Endothelial cell (in vitro differentiated cells): ENCODE measurements around the gene GPT2. TPM values are rescaled to one million over a fixed set of nuclear protein-coding genes. Genes with fewer than 3 reads are reported as not detected.

ENCODE experiments used
- DNase-seq: peaks from one replicate; pipeline ENCODE4 v3.0.0; 2021; ENCODE audit warnings: low spot score
- H3K27ac Mint-ChIP-seq: one replicate; pipeline ENCODE4 v1.8.0; 2021; ENCODE audit warnings: mixed read lengths, inconsistent platforms; ENCODE audit not compliant: unreplicated experiment
- H3K27me3 Mint-ChIP-seq: one replicate; pipeline ENCODE4 v1.8.0; 2021; ENCODE audit warnings: mild to moderate bottlenecking, moderate library complexity, mixed read lengths, inconsistent platforms; ENCODE audit not compliant: unreplicated experiment
- H3K36me3 Mint-ChIP-seq: one replicate; pipeline ENCODE4 v1.8.0; 2021; ENCODE audit warnings: mild to moderate bottlenecking, low read depth, mixed read lengths, inconsistent platforms; ENCODE audit not compliant: unreplicated experiment
- H3K4me1 Mint-ChIP-seq: one replicate; pipeline ENCODE4 v1.8.0; 2021; ENCODE audit warnings: mild to moderate bottlenecking, mixed read lengths, inconsistent platforms; ENCODE audit not compliant: unreplicated experiment
- H3K4me3 Mint-ChIP-seq: one replicate; pipeline ENCODE4 v1.8.0; 2021; ENCODE audit warnings: mild to moderate bottlenecking, mixed read lengths, inconsistent platforms; ENCODE audit not compliant: unreplicated experiment
- H3K9me3 Mint-ChIP-seq: one replicate; pipeline ENCODE4 v1.8.0; 2021; ENCODE audit warnings: mixed read lengths, inconsistent platforms; ENCODE audit not compliant: unreplicated experiment
- CTCF ChIP-seq: fragments of 200-600 bp; sonication (generic); IDR thresholded peaks from one replicate; pipeline ENCODE4 v1.5.0; 2021; ENCODE audit warnings: antibody characterized with exemption; ENCODE audit not compliant: unreplicated experiment
- total RNA-seq: library from RNA; stranded (reverse); fragmentation: NEBNext Ultra II Directional; extraction: Animal tissue kit (Norgen Biotek cat#: 25700); gene quantifications from one replicate; pipeline ENCODE4 v1.2.1, GENCODE V29; 2021; ENCODE audit not compliant: unreplicated experiment

GPT2 gene
- total RNA-seq, 1 donor from 2014 or later, result 15.6 TPM

DNA sequence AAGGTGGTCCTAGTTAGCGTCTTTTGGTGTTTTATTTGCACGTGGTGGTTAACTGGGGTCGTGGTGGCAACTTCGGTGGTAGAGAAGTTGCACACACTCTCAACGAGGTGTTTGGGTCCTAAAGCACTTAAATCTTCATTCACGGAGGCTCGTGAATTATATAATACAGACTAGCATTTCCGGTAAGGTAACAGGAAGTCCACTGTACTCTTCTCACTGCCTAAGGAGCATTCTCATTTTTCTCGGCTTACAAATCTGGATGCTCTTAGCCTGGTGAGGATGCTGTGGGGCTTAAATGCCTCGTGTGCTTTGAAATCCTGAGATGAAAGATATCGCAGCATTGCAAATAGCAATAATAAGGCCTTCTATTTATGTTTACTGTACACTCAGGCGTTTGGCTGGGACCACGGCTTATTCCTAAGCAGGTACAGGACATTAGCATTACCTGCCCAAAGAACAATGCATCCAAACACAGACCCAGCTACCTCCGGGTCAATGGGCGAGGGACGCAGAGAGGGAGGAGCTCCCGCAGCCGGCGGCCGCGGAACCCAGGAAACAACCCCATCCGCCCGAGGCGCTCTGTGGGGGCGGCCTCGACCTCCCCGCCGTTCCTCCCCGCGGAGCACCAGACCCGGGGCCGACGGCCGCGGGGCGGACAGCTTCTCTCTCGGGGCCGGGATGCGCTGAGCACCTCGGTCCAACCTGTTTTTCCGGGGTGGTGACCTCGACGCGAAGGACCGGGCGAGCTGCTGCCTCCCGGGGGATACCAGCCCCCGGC, 88.5 kb downstream of the GPT2 start:
- peaks cover 4% of the 10 kb centered on the region for H3K36me3 Mint-ChIP-seq
- TF ChIP-seq CTCF, result no peak
- peak; percentile 39 for DNase-seq
- H3K4me3 Mint-ChIP-seq, result peak overlapping the region; percentile 93
- no peaks in the 10 kb centered on the region for H3K9me3 Mint-ChIP-seq
- H3K27me3 Mint-ChIP-seq, result peaks cover 10% of the 10 kb centered on the region
- H3K27ac Mint-ChIP-seq, result peak overlapping the region; percentile 95
- peaks cover 17% of the 10 kb centered on the region for H3K4me1 Mint-ChIP-seq

GRCh38 chr16:46973207-46973995, 89.2 kb downstream of the GPT2 start, which contains the start of gene DNAJA2:
TSS of gene DNAJA2 (minus strand) at chr16:46973674. CDS start at chr16:46973572, 102 bp downstream.
- peak; percentile 92 for DNase-seq
- Mint-ChIP-seq H3K4me3 (peak within 1 kb of the TSS; percentile 93), H3K36me3 (peaks cover 4% of the 10 kb centered on the region), H3K27ac (peak within 1 kb of the TSS; percentile 95), H3K4me1 (peaks cover 17% of the 10 kb centered on the region), H3K9me3 (no peaks in the 10 kb centered on the region), H3K27me3 (peaks cover 10% of the 10 kb centered on the region)
- no peak for TF ChIP-seq CTCF

DNA sequence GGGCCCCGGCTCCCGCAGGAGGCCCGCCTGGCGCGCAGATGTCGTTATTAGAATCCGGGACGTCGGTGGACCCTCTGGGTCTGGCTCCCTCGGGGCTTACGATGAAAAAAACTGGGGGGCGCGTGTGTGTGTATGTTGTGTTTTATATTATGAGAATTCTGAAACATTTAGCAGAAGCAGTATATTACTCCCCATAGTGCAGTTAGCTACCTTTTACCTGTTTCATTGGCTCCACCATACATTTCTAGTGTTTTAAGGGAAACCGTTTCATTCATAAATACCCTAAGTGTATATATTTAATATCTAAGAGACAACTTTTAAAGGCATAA, 89.8 kb downstream of the GPT2 start:
- H3K4me3 Mint-ChIP-seq, result peak overlapping the region; percentile 91
- TF ChIP-seq CTCF, result no peak
- DNase-seq, result no peak
- H3K27me3 Mint-ChIP-seq, result peaks cover 10% of the 10 kb centered on the region
- peaks cover 17% of the 10 kb centered on the region for H3K4me1 Mint-ChIP-seq
- peak overlapping the region; percentile 53 for H3K27ac Mint-ChIP-seq
- H3K9me3 Mint-ChIP-seq, result no peaks in the 10 kb centered on the region
- H3K36me3 Mint-ChIP-seq, result peaks cover 4% of the 10 kb centered on the region

DNA sequence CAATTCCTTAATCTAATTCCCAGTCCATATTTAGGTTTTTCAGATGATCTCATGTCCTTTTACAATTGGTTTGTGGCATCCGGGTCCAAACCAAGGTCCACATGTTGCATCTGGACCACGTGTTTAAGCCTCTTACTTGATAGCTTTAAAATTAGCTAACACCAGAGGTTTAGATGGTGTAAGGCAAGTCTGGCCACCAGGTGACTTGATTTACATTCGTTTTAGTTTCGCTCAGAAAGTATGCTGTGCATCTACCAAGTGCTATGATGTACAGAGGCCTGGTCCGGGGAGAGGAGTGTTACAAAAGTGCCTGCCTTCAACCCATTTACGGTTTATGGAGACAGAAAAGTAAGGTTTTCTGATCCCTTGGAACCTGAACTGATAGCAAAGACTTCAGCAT, 90.2 kb downstream of the GPT2 start:
- Mint-ChIP-seq H3K27me3 (peaks cover 10% of the 10 kb centered on the region), H3K9me3 (no peaks in the 10 kb centered on the region), H3K36me3 (peaks cover 1% of the 10 kb centered on the region), H3K27ac (peak overlapping the region; percentile 53), H3K4me1 (peaks cover 19% of the 10 kb centered on the region), H3K4me3 (peak overlapping the region; percentile 91)
- TF ChIP-seq CTCF, result no peak
- no peak for DNase-seq

DNA sequence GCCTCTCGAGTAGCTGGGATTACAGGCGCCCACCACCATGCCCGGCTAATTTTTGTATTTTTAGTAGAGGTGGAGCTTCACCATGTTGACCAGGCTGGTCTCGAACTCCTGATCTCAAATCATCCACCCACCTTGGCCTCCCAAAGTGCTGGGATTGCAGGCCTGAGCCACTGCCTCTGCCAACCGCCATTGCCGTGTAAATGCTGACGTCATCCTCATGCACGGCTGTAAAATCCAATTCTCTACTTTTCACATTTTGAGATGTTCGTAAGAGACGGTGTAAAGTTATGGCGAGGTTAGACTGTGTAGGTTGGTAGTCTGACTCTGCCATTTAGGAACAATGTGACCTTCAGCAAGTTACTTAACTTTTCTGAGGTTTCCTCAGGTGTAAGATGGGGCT, 91.0 kb downstream of the GPT2 start:
- no peak overlapping the region for H3K27ac Mint-ChIP-seq
- no peaks in the 10 kb centered on the region for H3K36me3 Mint-ChIP-seq
- no peak for DNase-seq
- H3K4me1 Mint-ChIP-seq, result peaks cover 20% of the 10 kb centered on the region
- no peaks in the 10 kb centered on the region for H3K9me3 Mint-ChIP-seq
- TF ChIP-seq CTCF, result no peak
- peaks cover 10% of the 10 kb centered on the region for H3K27me3 Mint-ChIP-seq
- H3K4me3 Mint-ChIP-seq, result no peak overlapping the region
